CD8-positive, alpha-beta memory T cell (primary cell): ENCODE results near the gene PLEKHG3. TPM values are rescaled to one million over a fixed set of nuclear protein-coding genes. Genes with fewer than 3 reads are reported as not detected.

Experiments used
- CTCF ChIA-PET: fragments of 350-600 bp; sonication (Branson Sonifier 250); formaldehyde crosslinking; loops from one replicate; lab custom pipeline; 2021; ENCODE audit warnings: antibody characterized with exemption; lab: Charles Lee
- POLR2A ChIA-PET: fragments of 350-600 bp; sonication (Branson Sonifier 250); formaldehyde crosslinking; loops from one replicate; lab custom pipeline; 2021; ENCODE audit warnings: antibody characterized with exemption; lab: Charles Lee
- DNase-seq, 5 donors: peaks; one replicate each; pipeline versions ENCODE4 v3.0.0 to v3.0.0-alpha.2; 2020 to 2022; ENCODE audit warnings: mixed read lengths in 1 of 5
- H3K27ac ChIP-seq: one replicate; pipeline ENCODE4 v1.7.0; 2013; ENCODE audit warnings: low read depth, mild to moderate bottlenecking, low read length, moderate library complexity
- H3K27me3 ChIP-seq: 2 replicates; pipeline ENCODE4 v1.7.0; 2013; ENCODE audit warnings: low read length, mild to moderate bottlenecking; ENCODE audit not compliant: insufficient read depth, poor library complexity, severe bottlenecking
- H3K36me3 ChIP-seq: 2 replicates; pipeline ENCODE4 v1.7.0; 2013; ENCODE audit warnings: mild to moderate bottlenecking, low read length, moderate library complexity; ENCODE audit not compliant: insufficient read depth
- H3K4me1 ChIP-seq: 2 replicates; pipeline ENCODE4 v1.7.0; 2013; ENCODE audit warnings: mild to moderate bottlenecking, low read length, moderate library complexity; ENCODE audit not compliant: insufficient read depth
- H3K4me3 ChIP-seq: 2 replicates; pipeline ENCODE4 v1.7.0; 2013; ENCODE audit warnings: mild to moderate bottlenecking, low read length
- H3K9me3 ChIP-seq: 2 replicates; pipeline ENCODE4 v1.7.0; 2013; ENCODE audit warnings: mild to moderate bottlenecking, low read length
- H3K27ac Mint-ChIP-seq, 8 donors: one replicate each; pipeline ENCODE4 v1.8.0; 2020 to 2021; ENCODE audit warnings: mixed read lengths in 8 of 8, mild to moderate bottlenecking in 6 of 8, inconsistent platforms in 3 of 8, moderate library complexity in 3 of 8
- H3K27me3 Mint-ChIP-seq, 2 donors: one replicate each; pipeline ENCODE4 v1.8.0; 2020 to 2021; ENCODE audit warnings: mixed read lengths in 2 of 2, mild to moderate bottlenecking in 1 of 2, moderate library complexity in 1 of 2
- H3K36me3 Mint-ChIP-seq, 3 donors: one replicate each; pipeline ENCODE4 v1.8.0; 2020 to 2021; ENCODE audit warnings: mixed read lengths in 3 of 3, inconsistent platforms in 1 of 3, mild to moderate bottlenecking in 1 of 3
- H3K4me1 Mint-ChIP-seq, 3 donors: one replicate each; pipeline ENCODE4 v1.8.0; 2020 to 2021; ENCODE audit warnings: mixed read lengths in 3 of 3, inconsistent platforms in 1 of 3, mild to moderate bottlenecking in 1 of 3
- H3K4me3 Mint-ChIP-seq, 7 donors: one replicate each; pipeline ENCODE4 v1.8.0; 2020 to 2021; ENCODE audit warnings: mixed read lengths in 7 of 7, mild to moderate bottlenecking in 6 of 7, moderate library complexity in 4 of 7, inconsistent platforms in 2 of 7
- H3K9me3 Mint-ChIP-seq, 5 donors: one replicate each; pipeline ENCODE4 v1.8.0; 2020 to 2022; ENCODE audit warnings: mixed read lengths in 5 of 5, mild to moderate bottlenecking in 3 of 5, moderate library complexity in 2 of 5, inconsistent platforms in 1 of 5
- polyA plus RNA-seq: library from polyadenylated mRNA; unstranded; fragments of 300-500 nt; fragmentation: Illumina TruSeq; gene quantifications from one replicate; pipeline ENCODE4 v1.2.3, GENCODE V29; 2021
- total RNA-seq, 2 experiments: library from RNA; stranded (reverse); gene quantifications; one replicate each; pipeline ENCODE4 v1.2.3, GENCODE V29; 2021

Gene PLEKHG3
- total and polyA plus RNA-seq, 3 experiments from 2014 or later = 4.9 to 61.1 (median 5.0) TPM

DNA sequence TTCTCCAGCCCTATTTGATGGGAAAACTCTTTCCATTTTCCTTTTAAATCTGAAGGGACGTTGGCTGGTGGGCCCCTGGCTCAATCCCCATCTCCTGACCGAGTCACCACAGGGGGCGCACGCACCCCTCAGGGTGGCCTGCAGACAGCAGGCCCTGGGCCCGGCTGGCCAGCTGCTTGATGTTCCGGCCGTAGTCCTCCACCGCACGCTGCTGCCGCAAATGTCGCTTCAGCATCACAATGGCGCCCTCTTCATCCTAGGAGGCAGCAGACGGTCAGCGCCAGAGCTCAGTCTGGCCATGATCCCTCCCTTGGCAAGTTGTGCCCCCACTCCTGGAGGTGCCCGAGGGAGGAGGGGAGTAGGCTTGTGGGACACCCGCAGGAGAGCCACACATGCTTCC, 70.0 kb downstream of the PLEKHG3 start:
- Mint-ChIP-seq H3K4me3 (no peak overlapping the region), H3K27ac (no peak overlapping the region), H3K27me3 (peaks cover 0 to 6% of the 10 kb centered on the region in 2 donors), H3K9me3 (no peaks in the 10 kb centered on the region), H3K4me1 (peaks cover 5 to 9% (median 5%) of the 10 kb centered on the region in 3 donors), H3K36me3 (no peaks in the 10 kb centered on the region)
- Histone ChIP-seq H3K27me3 (no peaks in the 10 kb centered on the region), H3K27ac (no peak overlapping the region), H3K4me1 (peaks cover 14% of the 10 kb centered on the region), H3K36me3 (no peaks in the 10 kb centered on the region), H3K4me3 (no peak overlapping the region), H3K9me3 (no peaks in the 10 kb centered on the region)
- DNase-seq = peak in 1 of 5 donors; percentile 38
- CTCF ChIA-PET = interaction anchor here (1.1 kb wide), 1 partner anchor 9 kb away, joined by 3 read pairs; no protein-coding TSS in a partner anchor
- POLR2A ChIA-PET = no interaction called here

- H3K27me3 Mint-ChIP-seq = peaks cover 0 to 6% of the 10 kb centered on the region in 2 donors
- POLR2A ChIA-PET = no interaction called here
Observed at GRCh38 chr14:64775081-64775777, 71.0 kb downstream of the PLEKHG3 start.

DNA sequence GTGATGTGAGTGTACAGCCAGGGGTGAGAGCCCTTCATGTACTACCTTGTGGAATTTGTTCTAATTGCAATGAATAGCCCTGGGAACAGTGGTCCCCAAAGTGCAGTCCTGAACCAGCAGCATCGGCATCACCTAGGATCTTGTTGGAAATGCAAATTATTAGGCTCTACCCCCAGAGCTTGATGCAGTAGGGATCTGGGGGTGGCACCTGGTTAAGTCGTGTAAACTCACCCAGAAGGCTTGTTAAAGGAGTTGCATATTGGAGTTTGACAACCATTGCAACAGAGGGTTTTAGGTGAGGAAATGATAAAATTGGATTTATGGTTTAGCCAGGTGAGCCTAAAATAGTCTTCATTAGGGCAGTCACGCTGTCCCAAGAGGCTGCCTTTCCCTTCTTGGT, 73.2 kb downstream of the PLEKHG3 start:
- no peak overlapping the region for H3K27ac ChIP-seq
- no peaks in the 10 kb centered on the region for H3K9me3 ChIP-seq
- H3K36me3 ChIP-seq = no peaks in the 10 kb centered on the region
- ChIA-PET POLR2A (interaction anchor here (0.6 kb wide), 1 partner anchor 1102 kb away, joined by 3 read pairs; no protein-coding TSS in a partner anchor), CTCF (interaction anchor here (1.3 kb wide), 1 partner anchor 13 kb away, joined by 3 read pairs; no protein-coding TSS in a partner anchor)
- H3K4me1 ChIP-seq = no peaks in the 10 kb centered on the region
- H3K4me3 Mint-ChIP-seq = no peak overlapping the region
- H3K27me3 ChIP-seq = no peaks in the 10 kb centered on the region
- H3K36me3 Mint-ChIP-seq = no peaks in the 10 kb centered on the region
- H3K4me3 ChIP-seq = no peak overlapping the region
- no peaks in the 10 kb centered on the region for H3K9me3 Mint-ChIP-seq
- peak in 1 of 5 donors; percentile 26 for DNase-seq
- no peak overlapping the region for H3K27ac Mint-ChIP-seq
- H3K27me3 Mint-ChIP-seq = peaks cover 1 to 6% of the 10 kb centered on the region in 2 donors
- H3K4me1 Mint-ChIP-seq = no peaks in the 10 kb centered on the region

More at GRCh38 chr14:64775081-64775777, 71.0 kb downstream of the PLEKHG3 start:
- Histone ChIP-seq H3K4me3 (no peak overlapping the region), H3K27me3 (no peaks in the 10 kb centered on the region), H3K36me3 (no peaks in the 10 kb centered on the region), H3K27ac (no peak overlapping the region), H3K4me1 (peaks cover 14% of the 10 kb centered on the region), H3K9me3 (no peaks in the 10 kb centered on the region)
- Mint-ChIP-seq H3K4me3 (no peak overlapping the region), H3K9me3 (no peaks in the 10 kb centered on the region), H3K27ac (peak overlapping the region in 1 of 8 donors; percentile 29), H3K4me1 (peaks cover 5 to 9% (median 5%) of the 10 kb centered on the region in 3 donors), H3K36me3 (no peaks in the 10 kb centered on the region)
- CTCF ChIA-PET = interaction anchor here (0.8 to 1.2 kb wide), 3 partner anchors 10 to 116 kb away, joined by 3 read pairs; no protein-coding TSS in a partner anchor
- peak in 1 of 5 donors; percentile 28 for DNase-seq

- H3K4me3 ChIP-seq = no peak overlapping the region
- ChIA-PET CTCF (no interaction called here), POLR2A (no interaction called here)
- peak in 1 of 5 donors; percentile 18 for DNase-seq
- Mint-ChIP-seq H3K27me3 (peaks cover 6% of the 10 kb centered on the region in 2 donors), H3K27ac (no peak overlapping the region), H3K36me3 (no peaks in the 10 kb centered on the region), H3K9me3 (no peaks in the 10 kb centered on the region), H3K4me1 (no peaks in the 10 kb centered on the region), H3K4me3 (no peak overlapping the region)
- no peaks in the 10 kb centered on the region for H3K36me3 ChIP-seq
- no peak overlapping the region for H3K27ac ChIP-seq
- H3K4me1 ChIP-seq = no peaks in the 10 kb centered on the region
- no peaks in the 10 kb centered on the region for H3K27me3 ChIP-seq
- no peaks in the 10 kb centered on the region for H3K9me3 ChIP-seq
Observed at GRCh38 chr14:64778104-64778754, 74.0 kb downstream of the PLEKHG3 start.

- peaks cover 6 to 7% of the 10 kb centered on the region in 2 donors for H3K27me3 Mint-ChIP-seq
- DNase-seq = peak in 1 of 5 donors; percentile 18
- H3K9me3 Mint-ChIP-seq = no peaks in the 10 kb centered on the region
- H3K36me3 Mint-ChIP-seq = no peaks in the 10 kb centered on the region
- Histone ChIP-seq H3K9me3 (no peaks in the 10 kb centered on the region), H3K4me3 (no peak overlapping the region), H3K36me3 (no peaks in the 10 kb centered on the region), H3K27me3 (no peaks in the 10 kb centered on the region), H3K4me1 (no peaks in the 10 kb centered on the region), H3K27ac (no peak overlapping the region)
- no peak overlapping the region for H3K27ac Mint-ChIP-seq
- ChIA-PET POLR2A (no interaction called here), CTCF (no interaction called here)
- no peaks in the 10 kb centered on the region for H3K4me1 Mint-ChIP-seq
- no peak overlapping the region for H3K4me3 Mint-ChIP-seq
Observed at GRCh38 chr14:64779472-64779871, 75.2 kb downstream of the PLEKHG3 start.

DNA sequence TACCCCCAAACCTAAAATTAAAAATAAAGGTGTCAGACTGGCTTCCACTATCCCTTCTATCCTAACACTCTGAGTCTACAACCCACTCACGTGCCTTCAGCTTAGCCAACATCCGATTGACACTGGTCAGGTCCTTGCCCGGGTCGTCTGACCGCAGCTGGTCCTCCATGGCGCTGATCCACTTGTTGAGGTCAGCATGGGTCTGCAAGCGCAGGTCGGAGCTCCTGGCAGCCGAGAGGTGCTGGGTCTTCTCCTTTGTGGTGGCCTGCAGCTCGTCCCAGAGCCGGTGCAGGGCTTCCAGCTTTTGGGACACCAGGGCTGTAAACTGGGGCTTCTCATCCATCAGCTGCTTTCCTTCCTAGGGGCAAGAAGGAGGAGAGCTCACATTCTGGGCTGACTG, 78.0 kb downstream of the PLEKHG3 start:
- H3K4me1 ChIP-seq = no peaks in the 10 kb centered on the region
- H3K4me3 ChIP-seq = no peak overlapping the region
- H3K9me3 ChIP-seq = no peaks in the 10 kb centered on the region
- Mint-ChIP-seq H3K27ac (no peak overlapping the region), H3K9me3 (no peaks in the 10 kb centered on the region), H3K27me3 (peaks cover 0 to 7% of the 10 kb centered on the region in 2 donors), H3K36me3 (no peaks in the 10 kb centered on the region), H3K4me3 (no peak overlapping the region), H3K4me1 (no peaks in the 10 kb centered on the region)
- no peaks in the 10 kb centered on the region for H3K27me3 ChIP-seq
- no peak overlapping the region for H3K27ac ChIP-seq
- POLR2A ChIA-PET = no interaction called here
- H3K36me3 ChIP-seq = no peaks in the 10 kb centered on the region
- CTCF ChIA-PET = interaction anchor here (1.4 kb wide), 1 partner anchor 41 kb away, joined by 4 read pairs; no protein-coding TSS in a partner anchor
- peak in 1 of 5 donors; percentile 41 for DNase-seq

DNA sequence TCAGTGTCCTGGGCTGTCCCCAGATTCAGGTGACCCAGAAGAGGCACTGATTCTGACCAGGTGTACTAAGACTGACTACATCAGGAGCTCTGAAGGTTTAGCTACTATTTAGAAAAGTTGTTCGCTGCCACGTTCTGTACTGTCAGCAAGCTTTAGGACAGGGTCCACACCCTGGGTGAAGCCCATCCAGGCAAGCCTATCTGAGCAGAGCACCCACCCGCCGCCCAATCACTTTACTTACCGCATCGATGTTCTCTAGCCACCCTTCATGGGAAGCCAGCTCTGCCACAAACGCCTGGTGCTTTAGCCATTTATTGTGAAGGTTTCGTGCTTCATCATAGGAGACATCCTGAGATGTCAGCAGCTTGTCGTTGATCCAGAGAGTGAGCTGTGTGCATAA, 79.8 kb downstream of the PLEKHG3 start:
- Histone ChIP-seq H3K27me3 (no peaks in the 10 kb centered on the region), H3K36me3 (no peaks in the 10 kb centered on the region), H3K4me1 (no peaks in the 10 kb centered on the region), H3K4me3 (no peak overlapping the region), H3K27ac (no peak overlapping the region), H3K9me3 (no peaks in the 10 kb centered on the region)
- peak in 1 of 5 donors; percentile 30 for DNase-seq
- ChIA-PET CTCF (interaction anchor here (1.1 kb wide), 1 partner anchor 19 kb away, joined by 3 read pairs; no protein-coding TSS in a partner anchor), POLR2A (no interaction called here)
- H3K9me3 Mint-ChIP-seq = no peaks in the 10 kb centered on the region
- H3K27me3 Mint-ChIP-seq = peaks cover 0 to 7% of the 10 kb centered on the region in 2 donors
- H3K36me3 Mint-ChIP-seq = no peaks in the 10 kb centered on the region
- no peaks in the 10 kb centered on the region for H3K4me1 Mint-ChIP-seq
- no peak overlapping the region for H3K4me3 Mint-ChIP-seq
- H3K27ac Mint-ChIP-seq = no peak overlapping the region
